ENCODE data around the gene AAMP.
"Not testable (repeated sequence)": the region's sequence is repeated elsewhere in the genome, so short reads cannot be mapped to it uniquely, and the experiment has no call there.

Gene AAMP

GRCh38 chr2:218274586-218274985, 4.6 kb upstream of the AAMP start:
- no peak for DNase-seq (ENCODE audit: low spot score)

GRCh38 chr2:218273908-218274249, 3.9 kb upstream of the AAMP start:
- DNase-seq (ENCODE audit: low spot score), result no peak

GRCh38 chr2:218273214-218273907, 3.4 kb upstream of the AAMP start:
- not testable (repeated sequence) for DNase-seq (ENCODE audit: low spot score)

GRCh38 chr2:218272531-218273212, 2.7 kb upstream of the AAMP start:
- peak; percentile 84 for DNase-seq (ENCODE audit: low spot score)

GRCh38 chr2:218271865-218272530, 2.1 kb upstream of the AAMP start:
- no peak for DNase-seq (ENCODE audit: low spot score)

GRCh38 chr2:218271487-218271797, 1.5 kb upstream of the AAMP start:
- no peak for DNase-seq (ENCODE audit: low spot score)

- DNase-seq (ENCODE audit: low spot score), result no peak
Measured at GRCh38 chr2:218270721-218271486, 967 bp upstream of the AAMP start.

- no peak for DNase-seq (ENCODE audit: low spot score)
Measured at GRCh38 chr2:218267259-218267658, 2.7 kb downstream of the AAMP start.

GRCh38 chr2:218266316-218266979, 3.5 kb downstream of the AAMP start:
- no peak for DNase-seq (ENCODE audit: low spot score)

GRCh38 chr2:218265626-218266025, 4.3 kb downstream of the AAMP start:
- DNase-seq (ENCODE audit: low spot score), result no peak

GRCh38 chr2:218264773-218265561, 5.0 kb downstream of the AAMP start:
- no peak for DNase-seq (ENCODE audit: low spot score)

GRCh38 chr2:218263817-218264641, 5.9 kb downstream of the AAMP start:
- DNase-seq (ENCODE audit: low spot score), result no peak

GRCh38 chr2:218262631-218263586, 7.0 kb downstream of the AAMP start:
- no peak for DNase-seq (ENCODE audit: low spot score)

- no peak for DNase-seq (ENCODE audit: low spot score)
Measured at GRCh38 chr2:218262237-218262600, 7.7 kb downstream of the AAMP start.

- no peak for DNase-seq (ENCODE audit: low spot score)
Measured at GRCh38 chr2:218261423-218262236, 8.3 kb downstream of the AAMP start.

- DNase-seq (ENCODE audit: low spot score), result no peak
Measured at GRCh38 chr2:218260742-218261422, 9.1 kb downstream of the AAMP start, which contains the start of gene GPBAR1. TSS of gene GPBAR1 (plus strand) at chr2:218261015. CDS start at chr2:218262725, 1,710 bp downstream.

GRCh38 chr2:218260166-218260565, 9.8 kb downstream of the AAMP start:
- DNase-seq (ENCODE audit: low spot score), result no peak
